ENCODE data around the gene WDPCP. TPM values are rescaled to one million over a fixed set of nuclear protein-coding genes. Genes with fewer than 3 reads are reported as not detected.

Gene WDPCP
- total RNA-seq, 1 donor = 16.3 TPM

- H3K9me3 ChIP-seq (ENCODE audit: low read depth, low read length) = no peaks in the 10 kb centered on the region
- no peak overlapping the region for H2AFZ ChIP-seq (ENCODE audit: low read length)
- H3K4me1 ChIP-seq (ENCODE audit: insufficient read depth, low read length) = no peaks in the 10 kb centered on the region
- H3K4me3 ChIP-seq (ENCODE audit: insufficient read depth, low read length) = no peak overlapping the region
- no peaks in the 10 kb centered on the region for H4K20me1 ChIP-seq (ENCODE audit: insufficient read depth, low read length)
- no peaks in the 10 kb centered on the region for H3K36me3 ChIP-seq (ENCODE audit: insufficient read depth, low read length)
- no peak for DNase-seq (ENCODE audit: insufficient read length, low spot score, missing footprints)
- no peak overlapping the region for H3K4me2 ChIP-seq (ENCODE audit: insufficient read depth, low read length)
- no peak overlapping the region for H3K27ac ChIP-seq (ENCODE audit: low read depth, low read length)
- no peaks in the 10 kb centered on the region for H3K79me2 ChIP-seq (ENCODE audit: insufficient read depth, low read length)
- no peaks in the 10 kb centered on the region for H3K27me3 ChIP-seq (ENCODE audit: insufficient read depth, low read length)
- no peak for TF ChIP-seq CTCF (IDR thresholded peaks at IDR 0.05; ENCODE audit: extremely low read depth, low read depth, low read length)
Measured at GRCh38 chr2:63344575-63345284, 243.5 kb downstream of the WDPCP start.

- Histone ChIP-seq H3K36me3 (ENCODE audit: insufficient read depth, low read length) (no peaks in the 10 kb centered on the region), H3K27me3 (ENCODE audit: insufficient read depth, low read length) (no peaks in the 10 kb centered on the region), H3K4me2 (ENCODE audit: insufficient read depth, low read length) (no peak overlapping the region), H3K4me3 (ENCODE audit: insufficient read depth, low read length) (no peak overlapping the region), H2AFZ (ENCODE audit: low read length) (no peak overlapping the region), H3K27ac (ENCODE audit: low read depth, low read length) (no peak overlapping the region), H3K9me3 (ENCODE audit: low read depth, low read length) (no peaks in the 10 kb centered on the region), H3K79me2 (ENCODE audit: insufficient read depth, low read length) (no peaks in the 10 kb centered on the region), H3K4me1 (ENCODE audit: insufficient read depth, low read length) (no peaks in the 10 kb centered on the region), H4K20me1 (ENCODE audit: insufficient read depth, low read length) (no peaks in the 10 kb centered on the region)
- DNase-seq (ENCODE audit: insufficient read length, low spot score, missing footprints) = no peak
- TF ChIP-seq CTCF (IDR thresholded peaks at IDR 0.05; ENCODE audit: extremely low read depth, low read depth, low read length) = no peak
Measured at GRCh38 chr2:63343397-63344109, 244.7 kb downstream of the WDPCP start.

- no peak for TF ChIP-seq CTCF (IDR thresholded peaks at IDR 0.05; ENCODE audit: extremely low read depth, low read depth, low read length)
- no peaks in the 10 kb centered on the region for H3K4me1 ChIP-seq (ENCODE audit: insufficient read depth, low read length)
- no peak overlapping the region for H3K4me2 ChIP-seq (ENCODE audit: insufficient read depth, low read length)
- no peak for DNase-seq (ENCODE audit: insufficient read length, low spot score, missing footprints)
- H3K9me3 ChIP-seq (ENCODE audit: low read depth, low read length) = no peaks in the 10 kb centered on the region
- H3K27me3 ChIP-seq (ENCODE audit: insufficient read depth, low read length) = no peaks in the 10 kb centered on the region
- H3K36me3 ChIP-seq (ENCODE audit: insufficient read depth, low read length) = no peaks in the 10 kb centered on the region
- no peak overlapping the region for H3K4me3 ChIP-seq (ENCODE audit: insufficient read depth, low read length)
- H2AFZ ChIP-seq (ENCODE audit: low read length) = no peak overlapping the region
- no peak overlapping the region for H3K27ac ChIP-seq (ENCODE audit: low read depth, low read length)
- no peaks in the 10 kb centered on the region for H4K20me1 ChIP-seq (ENCODE audit: insufficient read depth, low read length)
- no peaks in the 10 kb centered on the region for H3K79me2 ChIP-seq (ENCODE audit: insufficient read depth, low read length)
Measured at GRCh38 chr2:63340443-63340842, 247.8 kb downstream of the WDPCP start.

- Histone ChIP-seq H3K4me3 (ENCODE audit: insufficient read depth, low read length) (no peak overlapping the region), H3K79me2 (ENCODE audit: insufficient read depth, low read length) (no peaks in the 10 kb centered on the region), H3K36me3 (ENCODE audit: insufficient read depth, low read length) (no peaks in the 10 kb centered on the region), H3K4me2 (ENCODE audit: insufficient read depth, low read length) (no peak overlapping the region), H3K27ac (ENCODE audit: low read depth, low read length) (no peak overlapping the region), H3K27me3 (ENCODE audit: insufficient read depth, low read length) (no peaks in the 10 kb centered on the region), H2AFZ (ENCODE audit: low read length) (no peak overlapping the region), H3K4me1 (ENCODE audit: insufficient read depth, low read length) (no peaks in the 10 kb centered on the region), H3K9me3 (ENCODE audit: low read depth, low read length) (no peaks in the 10 kb centered on the region), H4K20me1 (ENCODE audit: insufficient read depth, low read length) (no peaks in the 10 kb centered on the region)
- TF ChIP-seq CTCF (IDR thresholded peaks at IDR 0.05; ENCODE audit: extremely low read depth, low read depth, low read length) = no peak
- no peak for DNase-seq (ENCODE audit: insufficient read length, low spot score, missing footprints)
Measured at GRCh38 chr2:63334910-63335309, 253.4 kb downstream of the WDPCP start.
